ENCODE data around the gene DIRAS3.
A peak's percentile ranks its signal among the peaks of the same experiment; 100 is the strongest.
"Not testable (repeated sequence)": the region's sequence is repeated elsewhere in the genome, so short reads cannot be mapped to it uniquely, and the experiment has no call there.

Gene DIRAS3

GRCh38 chr1:68049941-68050878 lies at the start of gene DIRAS3:
TSS of gene DIRAS3 (minus strand) at chr1:68050627. CDS start at chr1:68047297, 3,330 bp downstream.
- intact Hi-C loops (cut with DNase I): no loop called here
- DNase-seq: peak in 2 of 10 donors; percentile 72 to 79

GRCh38 chr1:68093737-68094136 lies 43.3 kb upstream of the DIRAS3 start:
- no peak for DNase-seq
- intact Hi-C loops (cut with DNase I): no loop called here

- no peak for DNase-seq
- intact Hi-C loops (cut with DNase I): no loop called here
Measured at GRCh38 chr1:68087184-68087583, 36.8 kb upstream of the DIRAS3 start.

GRCh38 chr1:68085752-68086151 lies 35.3 kb upstream of the DIRAS3 start:
- intact Hi-C loops (cut with DNase I): no loop called here
- no peak for DNase-seq

- no peak for DNase-seq
- intact Hi-C loops (cut with DNase I): no loop called here
Measured at GRCh38 chr1:68083686-68084085, 33.3 kb upstream of the DIRAS3 start.

GRCh38 chr1:68081775-68082283 lies 31.4 kb upstream of the DIRAS3 start:
- intact Hi-C loops (cut with DNase I): no loop called here
- DNase-seq: no peak

GRCh38 chr1:68078647-68079046 lies 28.2 kb upstream of the DIRAS3 start:
- peak in 2 of 10 donors; percentile 21 to 54 for DNase-seq
- intact Hi-C loops (cut with DNase I): no loop called here

- intact Hi-C loops (cut with DNase I): no loop called here
- no peak for DNase-seq
Measured at GRCh38 chr1:68074472-68074871, 24.0 kb upstream of the DIRAS3 start.

GRCh38 chr1:68065766-68066165 lies 15.3 kb upstream of the DIRAS3 start:
- intact Hi-C loops (cut with DNase I): no loop called here
- DNase-seq: no peak

GRCh38 chr1:68058053-68058452 lies 7.6 kb upstream of the DIRAS3 start:
- intact Hi-C loops (cut with DNase I); DNase-seq: not testable (repeated sequence)

- DNase-seq: no peak
- intact Hi-C loops (cut with DNase I): no loop called here
Measured at GRCh38 chr1:68057564-68057963, 7.1 kb upstream of the DIRAS3 start.

GRCh38 chr1:68057050-68057449 lies 6.6 kb upstream of the DIRAS3 start:
- intact Hi-C loops (cut with DNase I): no loop called here
- DNase-seq: no peak

- peak in 5 of 10 donors; percentile 21 to 88 (median 77) for DNase-seq
- intact Hi-C loops (cut with DNase I): no loop called here
Measured at GRCh38 chr1:68051475-68051874, 1.0 kb upstream of the DIRAS3 start.

- intact Hi-C loops (cut with DNase I): no loop called here
- no peak for DNase-seq
Measured at GRCh38 chr1:68047659-68048026, 2.8 kb downstream of the DIRAS3 start.

GRCh38 chr1:68046885-68047658 lies 3.4 kb downstream of the DIRAS3 start:
- intact Hi-C loops (cut with DNase I): no loop called here
- DNase-seq: no peak

GRCh38 chr1:68046423-68046822 lies 4.0 kb downstream of the DIRAS3 start:
- intact Hi-C loops (cut with DNase I): no loop called here
- no peak for DNase-seq

- no peak for DNase-seq
- intact Hi-C loops (cut with DNase I): no loop called here
Measured at GRCh38 chr1:68045511-68046180, 4.8 kb downstream of the DIRAS3 start.

GRCh38 chr1:68043443-68044090 lies 6.9 kb downstream of the DIRAS3 start:
- no peak for DNase-seq
- intact Hi-C loops (cut with DNase I): no loop called here

- DNase-seq: no peak
- intact Hi-C loops (cut with DNase I): no loop called here
Measured at GRCh38 chr1:68036946-68037345, 13.5 kb downstream of the DIRAS3 start.

- intact Hi-C loops (cut with DNase I): no loop called here
- no peak for DNase-seq
Measured at GRCh38 chr1:68029444-68029843, 21.0 kb downstream of the DIRAS3 start.

Data from posterior cingulate gyrus (tissue), 11 donors.